GM10248 (cell line): ENCODE measurements around the gene CENPB.

Experiments
- CTCF ChIA-PET: fragments of 300-600 bp; sonication (Branson Sonifier 250); formaldehyde crosslinking; extraction: SDS; loops from one replicate; lab custom pipeline; 2021; ENCODE audit warnings: antibody characterized with exemption; lab: Yijun Ruan, JAX
- POLR2A ChIA-PET: fragments of 350-650 bp; sonication (Branson Sonifier 250); formaldehyde crosslinking; extraction: SDS; loops from one replicate; lab custom pipeline; 2020; ENCODE audit warnings: antibody characterized with exemption; lab: Yijun Ruan, JAX
- DNase-seq: peaks from one replicate; pipeline ENCODE4 v3.0.0; 2012; ENCODE audit errors: extremely low spot score
- TF ChIP-seq, protein P1 (sequence below): IDR thresholded peaks from 2 replicates; pipeline ENCODE4 v1.5.1; 2012; ENCODE audit warnings: mild to moderate bottlenecking, low read depth; ENCODE audit errors: extremely low read depth, missing control alignments, control extremely low read depth

Gene CENPB

GRCh38 chr20:3815703-3816315, 29.3 kb upstream of the CENPB start:
- ChIA-PET POLR2A (interaction anchor here (0.6 to 0.7 kb wide), 2 partner anchors 166 to 964 kb away, joined by 3 to 4 read pairs; no protein-coding TSS in a partner anchor), CTCF (interaction anchor here (1.3 to 7.1 kb wide), 4 partner anchors 10 to 29 kb away, joined by 3 to 63 read pairs (median 6); partner anchors contain the start of gene CENPB)
- TF ChIP-seq, protein P1, sequence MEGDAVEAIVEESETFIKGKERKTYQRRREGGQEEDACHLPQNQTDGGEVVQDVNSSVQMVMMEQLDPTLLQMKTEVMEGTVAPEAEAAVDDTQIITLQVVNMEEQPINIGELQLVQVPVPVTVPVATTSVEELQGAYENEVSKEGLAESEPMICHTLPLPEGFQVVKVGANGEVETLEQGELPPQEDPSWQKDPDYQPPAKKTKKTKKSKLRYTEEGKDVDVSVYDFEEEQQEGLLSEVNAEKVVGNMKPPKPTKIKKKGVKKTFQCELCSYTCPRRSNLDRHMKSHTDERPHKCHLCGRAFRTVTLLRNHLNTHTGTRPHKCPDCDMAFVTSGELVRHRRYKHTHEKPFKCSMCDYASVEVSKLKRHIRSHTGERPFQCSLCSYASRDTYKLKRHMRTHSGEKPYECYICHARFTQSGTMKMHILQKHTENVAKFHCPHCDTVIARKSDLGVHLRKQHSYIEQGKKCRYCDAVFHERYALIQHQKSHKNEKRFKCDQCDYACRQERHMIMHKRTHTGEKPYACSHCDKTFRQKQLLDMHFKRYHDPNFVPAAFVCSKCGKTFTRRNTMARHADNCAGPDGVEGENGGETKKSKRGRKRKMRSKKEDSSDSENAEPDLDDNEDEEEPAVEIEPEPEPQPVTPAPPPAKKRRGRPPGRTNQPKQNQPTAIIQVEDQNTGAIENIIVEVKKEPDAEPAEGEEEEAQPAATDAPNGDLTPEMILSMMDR = no peak
- no peak for DNase-seq

- POLR2A ChIA-PET = no interaction called here
- CTCF ChIA-PET = interaction anchor here (1.2 to 7.1 kb wide), 5 partner anchors 10 to 28 kb away, joined by 3 to 63 read pairs (median 5); partner anchors contain the start of gene CENPB
- TF ChIP-seq, protein P1 = no peak
- no peak for DNase-seq
Observed at GRCh38 chr20:3814928-3815495, 28.5 kb upstream of the CENPB start.

GRCh38 chr20:3813848-3814581, 27.5 kb upstream of the CENPB start:
- DNase-seq = no peak
- TF ChIP-seq, protein P1 = no peak
- ChIA-PET POLR2A (no interaction called here), CTCF (interaction anchor here (1.2 to 2.5 kb wide), 8 partner anchors 9 to 137 kb away, joined by 3 to 7 read pairs (median 3); partner anchors contain the start of gene CENPB)

DNA sequence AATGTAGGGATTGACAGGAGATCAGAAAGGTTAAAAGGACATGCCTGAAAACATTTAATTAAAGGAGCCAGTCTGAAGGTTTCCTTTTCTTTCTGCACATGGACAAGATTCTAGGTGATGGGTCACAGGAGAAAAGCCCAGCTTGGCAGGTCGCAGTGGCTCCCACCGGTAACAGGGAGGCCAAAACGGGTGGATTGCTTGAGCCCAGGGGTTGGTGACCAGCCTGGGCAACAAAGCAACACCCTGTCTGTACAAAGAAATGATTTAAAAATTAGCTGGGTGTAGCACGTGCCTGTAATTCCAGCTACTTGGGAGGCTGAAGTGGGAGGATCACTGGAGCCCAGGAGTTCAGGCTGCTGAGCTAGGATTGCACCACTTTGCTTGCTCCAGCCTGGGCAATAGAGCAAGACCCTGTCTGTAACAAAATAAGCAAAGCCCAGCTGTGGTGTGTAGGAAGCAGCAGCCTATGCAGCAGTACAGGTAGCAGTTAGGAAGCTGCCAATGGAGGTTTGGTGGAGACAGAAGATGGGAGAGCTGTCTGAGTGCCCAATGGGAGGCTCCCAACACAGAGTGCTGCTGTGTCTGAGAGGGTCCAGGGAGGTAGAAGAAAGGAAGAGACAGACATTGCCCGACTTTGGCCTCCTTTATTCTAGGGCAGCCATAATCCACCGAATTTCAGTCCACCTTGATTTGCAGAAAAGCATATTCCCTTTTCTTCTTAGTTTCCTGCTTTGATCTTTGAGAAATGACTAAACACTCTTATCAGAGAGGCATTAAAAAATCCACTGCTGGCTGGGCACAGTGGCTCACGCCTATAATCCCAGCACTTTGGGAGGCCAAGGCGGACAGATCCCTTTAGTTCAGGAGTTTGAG, 26.7 kb upstream of the CENPB start:
- DNase-seq = no peak
- POLR2A ChIA-PET = no interaction called here
- TF ChIP-seq, protein P1 = no peak
- CTCF ChIA-PET = interaction anchor here (1.2 to 2.0 kb wide), 5 partner anchors 12 to 136 kb away, joined by 3 to 6 read pairs (median 3); partner anchors contain the start of gene CENPB

GRCh38 chr20:3812259-3812681, 25.7 kb upstream of the CENPB start:
- no peak for DNase-seq
- ChIA-PET CTCF (interaction anchor here (1.4 kb wide), 1 partner anchor 25 kb away, joined by 3 read pairs; no protein-coding TSS in a partner anchor), POLR2A (interaction anchor here (0.5 kb wide), 1 partner anchor 33 kb away, joined by 3 read pairs; no protein-coding TSS in a partner anchor)
- TF ChIP-seq, protein P1 = no peak
